ENCODE data around the gene TMEM212.

DNA sequence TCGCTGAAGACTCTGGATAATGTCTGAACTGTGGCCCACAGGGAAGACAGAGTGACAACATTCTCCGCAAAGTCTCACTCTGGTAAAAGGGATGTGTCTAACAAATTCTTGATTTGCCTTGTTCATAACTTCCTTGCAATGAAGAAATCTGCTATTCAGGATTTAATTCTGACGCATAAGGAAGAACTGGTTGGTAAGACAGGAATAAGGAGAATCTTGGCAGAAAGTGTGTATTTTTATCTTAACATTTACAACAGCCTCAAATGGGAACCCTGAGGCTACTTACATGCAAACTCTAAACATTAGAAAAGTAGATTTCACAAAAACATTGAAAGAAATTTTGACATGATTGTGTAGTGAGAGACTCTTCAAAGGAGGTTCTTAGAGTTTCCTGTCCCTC lies 22.1 kb upstream of the TMEM212 start:
- TF ChIP-seq, protein P1, sequence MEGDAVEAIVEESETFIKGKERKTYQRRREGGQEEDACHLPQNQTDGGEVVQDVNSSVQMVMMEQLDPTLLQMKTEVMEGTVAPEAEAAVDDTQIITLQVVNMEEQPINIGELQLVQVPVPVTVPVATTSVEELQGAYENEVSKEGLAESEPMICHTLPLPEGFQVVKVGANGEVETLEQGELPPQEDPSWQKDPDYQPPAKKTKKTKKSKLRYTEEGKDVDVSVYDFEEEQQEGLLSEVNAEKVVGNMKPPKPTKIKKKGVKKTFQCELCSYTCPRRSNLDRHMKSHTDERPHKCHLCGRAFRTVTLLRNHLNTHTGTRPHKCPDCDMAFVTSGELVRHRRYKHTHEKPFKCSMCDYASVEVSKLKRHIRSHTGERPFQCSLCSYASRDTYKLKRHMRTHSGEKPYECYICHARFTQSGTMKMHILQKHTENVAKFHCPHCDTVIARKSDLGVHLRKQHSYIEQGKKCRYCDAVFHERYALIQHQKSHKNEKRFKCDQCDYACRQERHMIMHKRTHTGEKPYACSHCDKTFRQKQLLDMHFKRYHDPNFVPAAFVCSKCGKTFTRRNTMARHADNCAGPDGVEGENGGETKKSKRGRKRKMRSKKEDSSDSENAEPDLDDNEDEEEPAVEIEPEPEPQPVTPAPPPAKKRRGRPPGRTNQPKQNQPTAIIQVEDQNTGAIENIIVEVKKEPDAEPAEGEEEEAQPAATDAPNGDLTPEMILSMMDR (IDR thresholded peaks at IDR 0.05 in 4 of 5, conservative IDR thresholded peaks at IDR 0.05 in 1 of 5) = no peak
- TF ChIP-seq POLR2A (IDR thresholded peaks at IDR 0.05) = no peak
